Cardiac fibroblast (primary cell): ENCODE data around the gene MYO1A.
"Not testable (repeated sequence)": the region's sequence is repeated elsewhere in the genome, so short reads cannot be mapped to it uniquely, and the experiment has no call there.

Source experiments
- DNase-seq, 2 donors: peaks; one replicate each; pipeline versions ENCODE4 v3.0.0 to v3.0.0-alpha.2; 2010; ENCODE audit warnings: low read depth in 2 of 2
- H3K4me3 ChIP-seq, 2 donors: replicated peaks in 1 of 2; 1 replicate in 1 of 2; 2 replicates in 1 of 2; pipeline ENCODE4 v1.5.1; 2011; ENCODE audit warnings: low read depth in 2 of 2, low read length in 2 of 2, mild to moderate bottlenecking in 2 of 2, moderate library complexity in 1 of 2
- TF ChIP-seq, protein P1 (sequence below): IDR thresholded peaks from one replicate; pipeline ENCODE4 v1.5.1; 2011; ENCODE audit warnings: low read depth, mild to moderate bottlenecking, low read length, inconsistent platforms

Gene MYO1A

DNA sequence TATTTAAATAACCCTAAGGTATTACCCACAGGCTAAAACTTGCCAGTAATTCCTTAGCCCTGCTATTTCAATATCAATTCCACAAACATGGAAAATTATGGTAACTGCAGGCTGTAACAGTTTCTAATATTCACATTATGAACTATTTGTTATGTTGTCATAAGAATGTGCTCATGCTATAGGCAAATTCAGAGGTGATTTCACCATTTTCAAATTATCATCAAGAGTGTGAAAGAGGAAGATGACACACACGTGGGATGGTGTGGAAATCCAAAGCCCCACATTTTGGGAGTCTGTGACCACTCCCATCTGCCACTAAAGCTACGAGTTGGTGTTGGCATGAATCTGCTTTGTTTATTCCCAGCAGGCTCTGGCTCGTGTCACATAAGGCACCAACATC is 5.9 kb upstream of the MYO1A start:
- TF ChIP-seq, protein P1, sequence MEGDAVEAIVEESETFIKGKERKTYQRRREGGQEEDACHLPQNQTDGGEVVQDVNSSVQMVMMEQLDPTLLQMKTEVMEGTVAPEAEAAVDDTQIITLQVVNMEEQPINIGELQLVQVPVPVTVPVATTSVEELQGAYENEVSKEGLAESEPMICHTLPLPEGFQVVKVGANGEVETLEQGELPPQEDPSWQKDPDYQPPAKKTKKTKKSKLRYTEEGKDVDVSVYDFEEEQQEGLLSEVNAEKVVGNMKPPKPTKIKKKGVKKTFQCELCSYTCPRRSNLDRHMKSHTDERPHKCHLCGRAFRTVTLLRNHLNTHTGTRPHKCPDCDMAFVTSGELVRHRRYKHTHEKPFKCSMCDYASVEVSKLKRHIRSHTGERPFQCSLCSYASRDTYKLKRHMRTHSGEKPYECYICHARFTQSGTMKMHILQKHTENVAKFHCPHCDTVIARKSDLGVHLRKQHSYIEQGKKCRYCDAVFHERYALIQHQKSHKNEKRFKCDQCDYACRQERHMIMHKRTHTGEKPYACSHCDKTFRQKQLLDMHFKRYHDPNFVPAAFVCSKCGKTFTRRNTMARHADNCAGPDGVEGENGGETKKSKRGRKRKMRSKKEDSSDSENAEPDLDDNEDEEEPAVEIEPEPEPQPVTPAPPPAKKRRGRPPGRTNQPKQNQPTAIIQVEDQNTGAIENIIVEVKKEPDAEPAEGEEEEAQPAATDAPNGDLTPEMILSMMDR = no peak

DNA sequence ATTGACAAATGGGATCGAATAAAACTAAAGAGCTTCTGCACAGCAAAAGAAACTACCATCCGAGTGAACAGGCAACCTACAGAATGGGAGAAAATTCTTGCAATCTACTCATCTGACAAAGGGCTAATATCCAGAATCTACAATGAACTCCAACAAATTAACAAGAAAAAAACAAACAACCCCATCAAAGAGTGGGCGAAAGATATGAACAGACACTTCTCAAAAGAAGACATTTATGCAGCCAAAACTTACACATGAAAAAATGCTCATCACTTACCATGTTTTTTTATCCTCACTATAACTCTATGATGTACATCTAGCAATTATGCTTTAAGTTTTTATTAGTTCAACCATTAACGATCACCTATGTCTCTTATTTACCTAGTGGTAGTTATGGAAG is 4.0 kb upstream of the MYO1A start:
- not testable (repeated sequence) for DNase-seq, H3K4me3 ChIP-seq

More for the DNA sequence above, 5.9 kb upstream of the MYO1A start:
- no peak for DNase-seq
- no peak overlapping the region for H3K4me3 ChIP-seq

DNA sequence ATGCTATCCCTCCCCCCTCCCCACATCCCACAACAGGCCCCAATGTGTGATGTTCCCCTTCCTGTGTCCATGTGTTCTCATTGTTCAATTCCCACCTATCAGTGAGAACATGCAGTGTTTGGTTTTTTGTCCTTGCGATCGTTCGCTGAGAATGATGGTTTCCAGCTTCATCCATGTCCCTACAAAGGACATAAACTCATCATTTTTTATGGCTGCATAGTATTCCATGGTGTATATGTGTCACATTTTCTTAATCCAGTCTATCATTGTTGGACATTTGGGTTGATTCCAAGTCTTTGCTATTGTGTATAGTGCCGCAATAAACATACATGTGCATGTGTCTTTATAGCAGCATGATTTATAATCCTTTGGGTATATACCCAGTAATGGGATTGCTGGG is 3.2 kb upstream of the MYO1A start:
- H3K4me3 ChIP-seq, DNase-seq: not testable (repeated sequence)

DNA sequence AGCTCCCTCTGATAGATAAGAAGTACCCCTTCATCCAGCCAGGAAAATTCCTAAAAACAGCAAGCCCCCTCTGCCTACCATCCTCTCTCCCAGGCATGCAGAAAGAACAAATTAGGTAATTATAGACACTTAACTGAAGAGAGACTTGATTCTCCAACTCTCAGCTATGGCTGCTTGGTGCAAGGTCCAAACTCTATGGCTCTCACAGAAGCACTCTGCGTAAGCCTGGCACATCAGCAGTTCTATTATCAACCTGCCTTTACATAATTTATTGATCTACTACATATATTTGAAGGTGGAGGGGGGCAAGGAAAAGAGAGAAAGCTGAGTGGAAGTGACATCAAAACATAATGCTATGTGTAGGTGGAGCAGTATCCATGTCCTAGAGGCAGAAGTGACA is 1.1 kb upstream of the MYO1A start:
- TF ChIP-seq, protein P1 = no peak
- DNase-seq = no peak
- H3K4me3 ChIP-seq = no peak overlapping the region

DNA sequence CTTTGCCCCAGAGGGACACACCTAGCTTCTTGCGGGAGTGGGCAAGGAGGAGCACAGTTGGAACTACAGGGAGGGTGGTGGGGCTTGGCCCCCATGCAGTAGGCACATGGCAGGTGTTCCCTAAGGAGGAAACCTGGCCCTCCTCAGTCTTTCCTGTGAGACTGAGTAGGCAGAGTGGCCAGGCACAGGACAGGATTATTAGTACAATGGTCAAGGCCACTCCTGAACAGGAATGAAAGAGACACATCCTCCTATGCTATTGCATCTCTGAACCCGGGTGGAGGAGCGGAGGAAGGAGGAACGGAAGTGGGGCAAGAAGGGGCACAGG is 846 bp downstream of the MYO1A start:
- H3K4me3 ChIP-seq = no peak overlapping the region
- no peak for DNase-seq
- TF ChIP-seq, protein P1 = no peak

DNA sequence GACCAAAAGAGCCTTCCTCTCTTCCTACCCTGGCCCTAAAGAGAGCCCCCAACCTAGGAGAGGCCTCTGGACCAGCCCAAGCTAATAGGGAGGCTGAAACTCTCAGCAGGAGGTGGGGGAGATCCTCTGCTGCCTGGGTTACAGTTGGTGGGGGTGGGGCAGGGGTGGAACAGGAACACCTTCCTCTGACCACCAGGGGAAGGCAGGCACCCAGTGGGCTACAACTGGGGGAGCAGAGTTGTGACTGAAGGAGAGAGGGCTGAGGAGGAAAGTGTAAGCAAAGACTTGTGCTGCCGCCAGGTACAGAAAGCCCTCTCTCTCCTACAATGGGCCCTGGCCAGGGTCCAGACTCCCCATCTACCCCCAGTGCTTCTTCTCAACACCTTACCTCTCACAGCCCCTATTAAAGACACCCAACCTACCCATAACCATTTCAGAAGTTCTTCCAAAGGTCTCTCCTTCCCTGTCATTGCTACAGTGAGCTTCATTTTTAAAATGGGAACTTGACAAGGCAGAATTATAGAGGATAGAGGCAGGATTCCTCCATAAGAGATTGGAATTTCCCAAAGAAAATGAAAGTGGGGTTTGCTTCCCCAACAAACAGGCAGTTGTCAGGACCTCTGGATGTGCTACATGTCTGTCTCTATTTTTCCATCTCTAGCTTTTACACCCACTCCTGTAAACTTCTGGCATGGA is 1.4 kb downstream of the MYO1A start:
- H3K4me3 ChIP-seq = no peak overlapping the region
- DNase-seq = no peak
- TF ChIP-seq, protein P1 = no peak

DNA sequence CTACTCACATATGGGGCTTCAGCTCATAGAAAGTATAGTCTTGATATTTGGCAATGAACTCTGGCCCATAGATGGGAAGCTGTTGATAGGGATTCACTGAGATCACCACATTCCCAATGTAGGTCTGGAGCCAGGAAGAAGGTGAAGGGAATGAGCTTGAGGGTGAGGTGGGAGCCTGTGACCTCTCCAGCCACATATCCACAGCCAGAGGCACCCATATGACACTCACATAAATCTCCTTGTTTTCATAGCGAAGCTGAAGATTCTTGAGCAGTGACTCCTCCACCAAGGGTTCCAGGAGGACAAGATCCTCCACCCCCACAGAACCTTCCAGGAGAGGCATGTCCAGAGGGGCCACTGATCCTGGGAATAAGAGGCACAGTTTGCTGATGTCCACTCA is 1.9 kb downstream of the MYO1A start:
- DNase-seq = no peak
- TF ChIP-seq, protein P1 = no peak
- H3K4me3 ChIP-seq = no peak overlapping the region
